Smooth muscle cell (in vitro differentiated cells): ENCODE measurements around the gene SHB. TPM values are rescaled to one million over a fixed set of nuclear protein-coding genes. Genes with fewer than 3 reads are reported as not detected.

Experiments used
- DNase-seq: peaks from one replicate; lab custom pipeline; 2025; ENCODE audit not compliant: unreplicated experiment; lab: John Stamatoyannopoulos, UW
- H2AFZ ChIP-seq: fragments of 200-600 bp; sonication (generic); 2 replicates; pipeline ENCODE4 v1.6.0; 2016; ENCODE audit warnings: antibody characterized with exemption, low read depth, mild to moderate bottlenecking
- H3F3A ChIP-seq: fragments of 200-600 bp; sonication (generic); 2 replicates; pipeline ENCODE4 v1.6.0; 2017; ENCODE audit warnings: antibody characterized with exemption, low read depth
- H3K27ac ChIP-seq: fragments of 200-600 bp; sonication (generic); 2 replicates; pipeline ENCODE4 v1.5.1; 2016; ENCODE audit warnings: low read depth, mild to moderate bottlenecking
- H3K27me3 ChIP-seq: fragments of 200-600 bp; sonication (generic); 2 replicates; pipeline ENCODE4 v1.6.1; 2016; ENCODE audit warnings: low read depth, mild to moderate bottlenecking
- H3K36me3 ChIP-seq: fragments of 200-600 bp; sonication (generic); 2 replicates; pipeline ENCODE4 v1.5.1; 2016; ENCODE audit warnings: low read depth
- H3K4me1 ChIP-seq: fragments of 200-600 bp; sonication (generic); 2 replicates; pipeline ENCODE4 v1.5.1; 2016; ENCODE audit warnings: low read depth
- H3K4me2 ChIP-seq: fragments of 200-600 bp; sonication (generic); 2 replicates; pipeline ENCODE4 v1.6.0; 2016; ENCODE audit warnings: mild to moderate bottlenecking
- H3K4me3 ChIP-seq: fragments of 200-600 bp; sonication (generic); 2 replicates; pipeline ENCODE4 v1.5.1; 2016; ENCODE audit warnings: mild to moderate bottlenecking
- H3K79me2 ChIP-seq: fragments of 200-600 bp; sonication (generic); 2 replicates; pipeline ENCODE4 v1.6.0; 2016; ENCODE audit warnings: low read depth, mild to moderate bottlenecking
- H3K9ac ChIP-seq: fragments of 200-600 bp; sonication (generic); 2 replicates; pipeline ENCODE4 v1.6.0; 2016; ENCODE audit warnings: low read depth
- H3K9me3 ChIP-seq: fragments of 200-600 bp; sonication (generic); replicated peaks from 2 replicates; pipeline ENCODE4 v1.5.1; 2016; ENCODE audit warnings: low read depth
- H4K20me1 ChIP-seq: fragments of 200-600 bp; sonication (generic); 2 replicates; pipeline ENCODE4 v1.6.0; 2016; ENCODE audit warnings: low read depth
- CTCF ChIP-seq: fragments of 200-600 bp; sonication (generic); IDR thresholded peaks from 2 replicates; pipeline ENCODE4 v1.5.1; 2017; ENCODE audit warnings: borderline replicate concordance, mild to moderate bottlenecking, antibody characterized with exemption; ENCODE audit not compliant: insufficient read depth, poor library complexity, severe bottlenecking
- WGBS: methylation state at CpG from one replicate; pipeline ENCODE4 v1.1.7; 2016; ENCODE audit warnings: low lambda C conversion rate; 5-methylcytosine and 5-hydroxymethylcytosine counted together
- polyA plus RNA-seq: library from polyadenylated mRNA; unstranded; fragments of >200 nt; fragmentation: Nextera tagmentation; extraction: Ambion mirVana; gene quantifications from 2 replicates; pipeline ENCODE4 v1.2.1, GENCODE V29; 2016
- total RNA-seq: library from RNA; depleted of rRNA; stranded (reverse); fragments of >200 nt; gene quantifications from 2 replicates; pipeline ENCODE4 v1.2.3, GENCODE V29; 2014

The SHB gene
- total and polyA plus RNA-seq, 2 experiments from 2014 or later: 16.4 to 32.4 TPM

DNA sequence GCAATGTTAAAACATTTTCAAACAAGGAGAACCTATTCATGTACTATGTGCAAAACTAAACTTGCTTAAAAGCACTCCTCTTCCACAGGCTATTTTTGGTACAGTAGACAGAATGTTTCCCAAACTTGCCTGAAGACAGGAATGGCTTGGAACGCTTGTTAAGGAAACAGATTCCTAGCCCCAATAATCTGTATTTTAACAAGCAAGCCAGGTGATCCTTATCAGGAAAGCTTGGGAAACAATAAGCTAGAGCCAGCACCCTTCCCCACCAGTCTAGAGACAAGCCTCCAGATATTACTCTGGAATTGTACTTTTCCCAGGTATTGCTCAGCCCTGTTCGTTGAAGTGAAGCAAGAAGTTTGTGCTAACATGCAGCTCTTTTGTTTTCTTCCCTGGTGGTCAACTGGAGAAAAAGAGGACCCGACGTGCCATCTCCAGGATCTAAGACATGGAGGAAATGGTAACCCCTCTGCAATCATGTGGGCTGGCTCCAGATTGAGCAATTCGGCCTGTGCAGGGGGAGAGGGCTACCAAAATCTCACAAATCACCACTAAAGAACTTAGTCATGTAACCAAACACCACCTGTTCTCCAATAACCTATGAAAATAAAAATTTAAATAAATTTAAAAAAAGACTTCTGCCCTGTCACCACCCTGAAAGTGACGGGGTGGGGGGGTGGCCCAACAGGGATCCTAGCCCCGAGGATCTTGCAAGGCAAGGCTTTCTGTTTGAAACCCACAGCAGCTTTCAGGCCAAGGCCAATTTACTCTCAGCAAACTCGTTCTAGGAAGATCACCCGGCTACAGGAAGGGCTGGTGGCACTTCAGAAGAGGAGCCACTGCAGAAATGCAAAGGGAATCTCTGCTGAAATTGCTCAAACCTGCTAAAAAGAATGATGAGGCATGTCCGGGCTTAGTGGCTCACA lies 48.6 kb downstream of the SHB start:
- no peak for TF ChIP-seq CTCF
- peaks cover 22% of the 10 kb centered on the region for H3F3A ChIP-seq
- no peaks in the 10 kb centered on the region for H3K9me3 ChIP-seq
- H3K27ac ChIP-seq: peak overlapping the region; percentile 90
- no peak for DNase-seq
- peaks cover 44% of the 10 kb centered on the region for H3K79me2 ChIP-seq
- H3K27me3 ChIP-seq: no peaks in the 10 kb centered on the region
- H3K9ac ChIP-seq: peak overlapping the region; percentile 16
- peak overlapping the region; percentile 71 for H3K4me2 ChIP-seq
- no peak overlapping the region for H2AFZ ChIP-seq
- H3K36me3 ChIP-seq: no peaks in the 10 kb centered on the region
- peaks cover 76% of the 10 kb centered on the region for H3K4me1 ChIP-seq
- 54% methylated on average over 10 of the region's 10 CpGs for WGBS
- H4K20me1 ChIP-seq: peaks cover 27% of the 10 kb centered on the region
- no peak overlapping the region for H3K4me3 ChIP-seq

GRCh38 chr9:38019731-38020130 lies 49.3 kb downstream of the SHB start:
- Histone ChIP-seq H3K36me3 (no peaks in the 10 kb centered on the region), H3K27ac (peak overlapping the region; percentile 90), H3K9ac (peak overlapping the region; percentile 58), H3F3A (peaks cover 19% of the 10 kb centered on the region), H3K9me3 (no peaks in the 10 kb centered on the region), H3K4me1 (peaks cover 71% of the 10 kb centered on the region), H2AFZ (no peak overlapping the region), H3K27me3 (no peaks in the 10 kb centered on the region), H3K4me2 (peak overlapping the region; percentile 71), H3K79me2 (peaks cover 45% of the 10 kb centered on the region), H4K20me1 (peaks cover 23% of the 10 kb centered on the region), H3K4me3 (no peak overlapping the region)
- DNase-seq: no peak
- no peak for TF ChIP-seq CTCF
- WGBS: 83% methylated on average over 3 of the region's 3 CpGs

GRCh38 chr9:38018958-38019602 lies 49.9 kb downstream of the SHB start:
- H4K20me1 ChIP-seq: peaks cover 23% of the 10 kb centered on the region
- peaks cover 64% of the 10 kb centered on the region for H3K4me1 ChIP-seq
- H3K79me2 ChIP-seq: peaks cover 45% of the 10 kb centered on the region
- 15% methylated on average over 6 of the region's 6 CpGs for WGBS
- H3K4me2 ChIP-seq: peak overlapping the region; percentile 71
- H3K4me3 ChIP-seq: no peak overlapping the region
- no peaks in the 10 kb centered on the region for H3K9me3 ChIP-seq
- H3F3A ChIP-seq: peaks cover 19% of the 10 kb centered on the region
- peak overlapping the region; percentile 58 for H3K9ac ChIP-seq
- H3K36me3 ChIP-seq: no peaks in the 10 kb centered on the region
- H3K27me3 ChIP-seq: no peaks in the 10 kb centered on the region
- no peak overlapping the region for H2AFZ ChIP-seq
- DNase-seq: no peak
- TF ChIP-seq CTCF: no peak
- H3K27ac ChIP-seq: peak overlapping the region; percentile 90
